HS-5 (cell line): Measurements from ENCODE around the gene ATP5PD.

Source experiments
- DNase-seq: peaks from one replicate; pipeline ENCODE4 v3.0.0-alpha.2; 2012; ENCODE audit warnings: low read depth

Gene ATP5PD

GRCh38 chr17:74994440-74994839 lies 52.3 kb downstream of the ATP5PD start:
- DNase-seq = no peak

- no peak for DNase-seq
These were observed 54.5 kb downstream of the ATP5PD start for GRCh38 chr17:74992223-74992622.

- no peak for DNase-seq
These were observed 56.1 kb downstream of the ATP5PD start for GRCh38 chr17:74990581-74991105.
